ENCODE measurements around the gene PNPLA7.

GRCh38 chr9:137488906-137489305, 61.3 kb downstream of the PNPLA7 start:
- TF ChIP-seq POLR2AphosphoS5 (IDR thresholded peaks at IDR 0.05; ENCODE audit: low read length), result no peak
- TF ChIP-seq ZNF274 (IDR thresholded peaks at IDR 0.05; ENCODE audit: insufficient read depth, insufficient read length), result no peak

Measured in GM12878 (cell line).